OCI-LY1 (cell line): Measurements from ENCODE around the gene NUTM2A.
"Not testable (repeated sequence)": the region's sequence is repeated elsewhere in the genome, so short reads cannot be mapped to it uniquely, and the experiment has no call there.

Experiments used
- CTCF ChIP-seq: fragments of 200-600 bp; sonication (generic), shearing (Covaris generic); IDR thresholded peaks from 2 replicates; pipeline ENCODE4 v1.5.1; 2017; ENCODE audit warnings: mild to moderate bottlenecking, antibody characterized with exemption, low read length, moderate library complexity, mixed read lengths
- EZH2 ChIP-seq: fragments of 200-600 bp; sonication (generic), shearing (Covaris generic); IDR thresholded peaks from 2 replicates; pipeline ENCODE4 v1.8.0; 2017; ENCODE audit warnings: borderline replicate concordance, mixed run types, mild to moderate bottlenecking, antibody characterized with exemption, low read length, moderate library complexity, mixed read lengths

- TF ChIP-seq CTCF, EZH2: not testable (repeated sequence)
Observed at GRCh38 chr10:87229211-87229610, 4.0 kb downstream of the NUTM2A start.
